Bronchial epithelial cell (primary cell): ENCODE measurements around the gene TOMM40L. TPM values are rescaled to one million over a fixed set of nuclear protein-coding genes. Genes with fewer than 3 reads are reported as not detected.
"Not testable (repeated sequence)": the region's sequence is repeated elsewhere in the genome, so short reads cannot be mapped to it uniquely, and the experiment has no call there.

Source experiments
- DNase-seq: peaks from one replicate; pipeline ENCODE4 v3.0.0-alpha.2; 2010; ENCODE audit warnings: low read depth
- FAIRE-seq: peaks from 2 replicates; lab custom pipeline; 2011; peaks lifted over from hg19 to GRCh38; lab: Jason Lieb, UNC
- H3K27me3 ChIP-seq: 2 replicates; pipeline ENCODE4 v1.5.1; 2011; ENCODE audit warnings: low read length; ENCODE audit not compliant: control insufficient read depth, insufficient read depth
- H3K36me3 ChIP-seq: 2 replicates; pipeline ENCODE4 v1.5.1; 2011; ENCODE audit warnings: low read length; ENCODE audit not compliant: control insufficient read depth, insufficient read depth
- H3K4me3 ChIP-seq: 2 replicates; pipeline ENCODE4 v1.5.1; 2011; ENCODE audit warnings: mild to moderate bottlenecking, low read depth, low read length, control low read depth
- total RNA-seq: library from RNA; depleted of rRNA; stranded (reverse); fragments of >200 nt; gene quantifications from 2 replicates; pipeline ENCODE4 v1.2.1, GENCODE V29; 2014
- TF ChIP-seq, protein P1 (sequence below): IDR thresholded peaks from 2 replicates; pipeline ENCODE4 v1.5.1; 2011; ENCODE audit warnings: mild to moderate bottlenecking, moderate library complexity, low read length, control low read depth, inconsistent platforms; ENCODE audit not compliant: insufficient read depth, severe bottlenecking

Gene TOMM40L
- total RNA-seq, 1 donor from 2014 or later, result 10.8 TPM

DNA sequence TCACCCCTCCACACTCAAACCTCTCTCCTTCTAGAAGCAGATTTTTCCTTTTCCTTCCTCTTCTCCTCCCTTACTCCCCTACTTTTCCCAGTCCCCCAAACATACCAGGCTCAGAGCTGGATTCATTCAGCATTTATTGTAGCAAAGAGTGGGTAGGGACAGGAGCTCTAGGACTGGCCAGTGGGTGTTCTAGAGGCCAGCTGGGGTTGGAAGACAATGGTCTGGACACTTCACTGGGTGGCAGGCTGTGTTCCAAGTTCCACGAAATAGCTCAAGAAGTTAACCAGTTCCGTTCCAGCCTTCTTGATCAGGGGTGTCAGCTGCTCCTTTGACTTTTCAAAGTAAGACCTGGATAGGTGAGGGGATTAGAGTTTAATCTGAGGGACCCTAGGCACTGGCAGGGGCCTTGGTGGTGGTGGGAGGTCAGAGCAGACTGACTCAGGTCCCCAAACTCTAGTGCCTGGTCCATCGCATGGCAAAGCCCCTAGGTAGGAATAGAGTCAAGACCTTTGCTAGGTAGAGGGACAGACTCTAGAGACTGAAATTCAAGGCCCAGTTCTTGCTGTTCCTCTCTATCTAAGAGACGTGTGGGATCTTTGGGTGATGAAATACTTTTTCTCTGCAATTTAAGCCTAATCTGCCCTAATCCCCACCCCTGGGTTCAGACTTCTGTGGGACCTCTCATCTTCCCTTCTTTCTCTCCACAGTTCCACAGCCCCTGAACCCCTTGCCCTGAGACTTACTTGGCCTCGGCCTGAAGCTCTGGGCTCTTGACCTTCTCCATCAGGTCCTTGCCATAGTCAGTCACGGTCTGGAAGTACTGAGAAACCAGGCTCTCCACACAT, 3.5 kb upstream of the TOMM40L start:
- FAIRE-seq, result no peak
- no peak for DNase-seq
- no peak overlapping the region for H3K4me3 ChIP-seq
- TF ChIP-seq, protein P1, sequence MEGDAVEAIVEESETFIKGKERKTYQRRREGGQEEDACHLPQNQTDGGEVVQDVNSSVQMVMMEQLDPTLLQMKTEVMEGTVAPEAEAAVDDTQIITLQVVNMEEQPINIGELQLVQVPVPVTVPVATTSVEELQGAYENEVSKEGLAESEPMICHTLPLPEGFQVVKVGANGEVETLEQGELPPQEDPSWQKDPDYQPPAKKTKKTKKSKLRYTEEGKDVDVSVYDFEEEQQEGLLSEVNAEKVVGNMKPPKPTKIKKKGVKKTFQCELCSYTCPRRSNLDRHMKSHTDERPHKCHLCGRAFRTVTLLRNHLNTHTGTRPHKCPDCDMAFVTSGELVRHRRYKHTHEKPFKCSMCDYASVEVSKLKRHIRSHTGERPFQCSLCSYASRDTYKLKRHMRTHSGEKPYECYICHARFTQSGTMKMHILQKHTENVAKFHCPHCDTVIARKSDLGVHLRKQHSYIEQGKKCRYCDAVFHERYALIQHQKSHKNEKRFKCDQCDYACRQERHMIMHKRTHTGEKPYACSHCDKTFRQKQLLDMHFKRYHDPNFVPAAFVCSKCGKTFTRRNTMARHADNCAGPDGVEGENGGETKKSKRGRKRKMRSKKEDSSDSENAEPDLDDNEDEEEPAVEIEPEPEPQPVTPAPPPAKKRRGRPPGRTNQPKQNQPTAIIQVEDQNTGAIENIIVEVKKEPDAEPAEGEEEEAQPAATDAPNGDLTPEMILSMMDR, result no peak
- no peaks in the 10 kb centered on the region for H3K36me3 ChIP-seq
- no peaks in the 10 kb centered on the region for H3K27me3 ChIP-seq

DNA sequence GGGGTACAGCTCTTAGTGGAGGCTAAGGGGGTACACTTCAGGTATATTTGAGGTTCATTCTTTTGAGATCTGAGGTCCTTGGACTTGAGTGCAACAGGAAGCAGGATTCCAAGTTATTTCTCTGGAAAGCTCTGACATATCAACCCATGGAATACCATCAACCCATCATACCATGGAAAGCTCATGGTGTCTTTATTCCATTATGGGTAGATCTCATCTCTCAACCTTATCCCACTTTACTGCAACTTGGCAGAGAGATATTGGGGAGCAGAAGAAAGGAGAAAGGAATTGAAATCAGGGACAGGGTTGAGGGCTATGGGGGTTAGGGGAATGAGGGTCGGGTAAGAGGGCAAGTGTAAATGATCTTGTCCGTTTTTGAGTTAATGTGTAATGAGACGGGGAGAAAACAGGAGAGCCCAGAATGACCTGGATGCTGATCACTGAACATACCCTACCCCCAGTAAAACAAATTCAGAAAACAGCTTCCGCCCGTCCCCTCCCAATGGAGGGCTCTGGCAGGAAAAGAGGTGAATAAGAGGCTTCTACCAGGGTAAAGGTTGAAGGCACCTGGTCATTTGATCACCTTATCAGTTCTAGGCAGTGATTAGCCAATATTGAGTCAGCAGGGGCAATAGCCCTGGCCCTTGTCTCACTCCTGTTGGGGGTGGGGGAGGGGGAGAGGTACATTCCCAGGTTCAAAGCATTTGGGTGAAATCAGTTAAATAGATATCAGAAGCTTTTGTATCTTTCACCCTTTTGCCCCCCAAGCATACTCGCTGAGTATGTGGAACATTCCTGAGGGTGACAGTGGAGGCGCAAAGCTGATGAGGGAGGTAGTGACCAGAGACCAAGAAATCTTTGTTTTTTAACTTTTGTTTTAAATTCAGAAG, 1.8 kb upstream of the TOMM40L start:
- Histone ChIP-seq H3K27me3 (no peaks in the 10 kb centered on the region), H3K4me3 (no peak overlapping the region), H3K36me3 (peaks cover 5% of the 10 kb centered on the region)
- DNase-seq (no peak), FAIRE-seq (no peak)
- TF ChIP-seq, protein P1, result no peak

DNA sequence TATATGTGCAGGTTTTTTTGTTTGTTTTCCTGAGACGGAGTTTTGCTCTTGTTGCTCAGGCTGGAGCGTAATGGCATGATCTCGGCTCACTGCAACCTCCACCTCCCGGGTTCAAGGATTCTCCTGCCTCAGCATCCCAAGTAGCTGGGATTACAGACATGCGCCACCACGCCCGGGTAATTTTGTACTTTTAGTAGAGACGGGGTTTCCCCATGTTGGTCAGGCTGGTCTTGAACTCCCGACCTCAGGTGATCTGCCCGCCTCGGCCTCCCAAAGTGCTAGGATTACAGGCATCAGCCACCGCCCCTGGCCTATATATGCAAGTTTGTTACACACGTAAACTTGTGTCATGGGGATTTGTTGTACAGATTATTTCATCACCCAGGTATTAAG, 1.2 kb upstream of the TOMM40L start:
- not testable (repeated sequence) for DNase-seq, H3K4me3 ChIP-seq, H3K27me3 ChIP-seq, FAIRE-seq
- H3K36me3 ChIP-seq, result peaks cover 10% of the 10 kb centered on the region

DNA sequence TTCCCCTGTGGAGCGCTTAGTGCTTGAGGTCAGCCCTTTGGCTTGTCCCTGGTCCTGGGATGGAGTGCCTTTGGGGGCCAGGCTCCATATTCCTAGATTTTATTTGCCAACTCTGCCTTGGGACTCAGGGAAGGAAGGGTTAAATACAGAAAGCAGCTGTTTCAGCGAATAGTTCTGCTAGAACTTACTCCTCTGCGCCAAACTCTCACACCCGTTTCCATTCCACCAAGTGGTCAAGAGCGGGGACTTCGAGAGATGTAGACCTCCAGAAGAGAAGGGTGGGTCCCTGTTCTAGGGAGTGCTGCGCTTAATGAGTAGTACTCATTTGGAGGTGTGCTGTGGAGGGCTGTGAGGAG, 704 bp upstream of the TOMM40L start:
- DNase-seq (no peak), FAIRE-seq (no peak)
- TF ChIP-seq, protein P1, result no peak
- H3K36me3 ChIP-seq, result peaks cover 11% of the 10 kb centered on the region
- H3K4me3 ChIP-seq, result no peak overlapping the region
- H3K27me3 ChIP-seq, result no peaks in the 10 kb centered on the region

DNA sequence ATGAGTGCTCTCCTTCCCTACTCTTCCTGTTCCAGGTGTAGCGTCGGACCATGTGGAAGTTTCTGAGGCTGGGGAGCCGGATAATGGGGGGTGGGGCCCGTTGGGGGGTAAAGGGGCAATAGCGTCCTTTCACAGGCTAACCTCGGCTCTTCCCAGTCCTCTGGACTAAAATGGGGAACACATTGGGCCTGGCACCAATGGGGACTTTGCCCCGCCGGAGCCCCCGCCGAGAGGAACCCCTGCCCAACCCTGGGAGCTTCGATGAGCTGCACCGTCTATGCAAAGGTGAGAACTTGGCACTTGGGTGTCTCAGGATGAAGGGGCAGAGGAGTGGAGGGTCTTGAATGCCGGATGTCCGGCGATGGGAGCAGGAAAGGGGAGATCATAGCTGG, 456 bp downstream of the TOMM40L start:
- peak overlapping the region; percentile 66 for H3K4me3 ChIP-seq
- FAIRE-seq (no peak), DNase-seq (no peak)
- peaks cover 11% of the 10 kb centered on the region for H3K36me3 ChIP-seq
- TF ChIP-seq, protein P1, result no peak
- H3K27me3 ChIP-seq, result no peaks in the 10 kb centered on the region

DNA sequence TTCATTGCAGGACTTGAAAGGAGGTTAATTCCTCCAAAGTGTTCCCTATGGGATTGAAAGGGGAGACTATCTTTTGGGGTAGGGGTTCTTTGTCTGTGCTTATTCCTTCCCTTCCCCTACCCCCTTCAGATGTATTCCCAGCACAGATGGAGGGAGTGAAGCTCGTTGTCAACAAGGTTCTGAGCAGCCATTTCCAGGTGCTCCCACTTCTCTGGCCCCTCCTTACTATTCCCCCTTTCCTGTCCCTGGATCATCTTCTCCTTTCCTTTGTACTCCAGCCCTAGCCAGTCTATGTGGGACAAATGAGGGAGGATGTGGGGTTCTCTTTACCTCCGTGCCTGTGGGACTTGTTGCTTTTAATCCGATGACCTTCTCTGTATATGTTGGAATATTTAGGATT, 899 bp downstream of the TOMM40L start:
- no peak for FAIRE-seq
- H3K4me3 ChIP-seq, result peak overlapping the region; percentile 66

More for the DNA sequence above, 899 bp downstream of the TOMM40L start:
- TF ChIP-seq, protein P1, result no peak
- Histone ChIP-seq H3K36me3 (peaks cover 11% of the 10 kb centered on the region), H3K27me3 (no peaks in the 10 kb centered on the region)
- DNase-seq, result no peak
